H1 (cell line): ENCODE results near the gene FUT2. TPM values are rescaled to one million over a fixed set of nuclear protein-coding genes. Genes with fewer than 3 reads are reported as not detected.

ENCODE experiments used
- CTCF ChIA-PET: fragments of 300-600 bp; sonication (Branson Sonifier 250); formaldehyde crosslinking; loops from one replicate; lab custom pipeline; 2021; ENCODE audit not compliant: partially characterized antibody; lab: Charles Lee
- POLR2A ChIA-PET: fragments of 300-600 bp; sonication (Branson Sonifier 250); formaldehyde crosslinking; loops from one replicate; lab custom pipeline; 2021; ENCODE audit warnings: inconsistent platforms; ENCODE audit not compliant: partially characterized antibody; lab: Charles Lee
- DNase-seq, 2 experiments: peaks; one replicate each; pipeline versions ENCODE4 v3.0.0 to v3.0.0-alpha.2; 2010 to 2022; ENCODE audit warnings: low spot score in 2 of 2, low read depth in 1 of 2, mixed read lengths in 1 of 2
- FAIRE-seq: peaks from 2 replicates; lab custom pipeline; 2011; peaks lifted over from hg19 to GRCh38; lab: Jason Lieb, UNC
- H2AFZ ChIP-seq: 2 replicates; pipeline ENCODE4 v1.8.1; 2012; ENCODE audit warnings: low read length, inconsistent platforms
- H2AK5ac ChIP-seq: 2 replicates; pipeline ENCODE4 v1.6.1; 2013; ENCODE audit warnings: low read depth, low read length
- H2BK120ac ChIP-seq: replicated peaks from 2 replicates; pipeline ENCODE3; 2013; ENCODE audit warnings: low read depth, low read length, inconsistent platforms
- H2BK12ac ChIP-seq: 2 replicates; pipeline ENCODE4 v1.6.1; 2013; ENCODE audit warnings: low read depth, low read length
- H2BK15ac ChIP-seq: 2 replicates; pipeline ENCODE4 v1.6.1; 2013; ENCODE audit warnings: low read length
- H2BK20ac ChIP-seq: 2 replicates; pipeline ENCODE4 v1.6.1; 2013; ENCODE audit warnings: low read length
- H2BK5ac ChIP-seq: 2 replicates; pipeline ENCODE4 v1.6.1; 2013; ENCODE audit warnings: low read depth, low read length
- H3K14ac ChIP-seq: 2 replicates; pipeline ENCODE4 v1.6.1; 2013; ENCODE audit warnings: inconsistent platforms; ENCODE audit not compliant: insufficient read length
- H3K18ac ChIP-seq: 2 replicates; pipeline ENCODE4 v1.6.1; 2013; ENCODE audit warnings: low read length; ENCODE audit errors: extremely low read depth
- H3K23ac ChIP-seq: 2 replicates; pipeline ENCODE4 v1.6.1; 2013; ENCODE audit warnings: inconsistent platforms; ENCODE audit not compliant: insufficient read length
- H3K23me2 ChIP-seq: 2 replicates; pipeline ENCODE4 v1.6.1; 2013; ENCODE audit warnings: low read depth, low read length
- H3K27ac ChIP-seq: 2 replicates; pipeline ENCODE4 v1.6.1; 2011; ENCODE audit warnings: low read depth, low read length, inconsistent platforms
- H3K27me3 ChIP-seq, 4 experiments: replicated peaks in 1 of 4; 1 replicate in 1 of 4; 2 replicates in 3 of 4; pipeline versions ENCODE4 v1.6.1 to v1.8.1; 2011 to 2013; ENCODE audit warnings: low read length in 3 of 4, mild to moderate bottlenecking in 3 of 4, inconsistent platforms in 2 of 4, mixed read lengths in 2 of 4, moderate library complexity in 1 of 4; ENCODE audit not compliant: control insufficient read depth in 3 of 4, insufficient read depth in 3 of 4; ENCODE audit errors: extremely low read depth in 1 of 4
- H3K36me3 ChIP-seq, 4 experiments: 2 replicates each; pipeline versions ENCODE4 v1.6.1 to v1.8.1; 2011 to 2013; ENCODE audit warnings: mild to moderate bottlenecking in 4 of 4, low read length in 3 of 4, moderate library complexity in 2 of 4, control low read depth in 1 of 4, inconsistent platforms in 1 of 4; ENCODE audit not compliant: insufficient read depth in 4 of 4, control insufficient read depth in 2 of 4
- H3K4ac ChIP-seq: replicated peaks from 2 replicates; pipeline ENCODE3; 2013; ENCODE audit warnings: low read length, low read depth, mixed read lengths, inconsistent platforms; ENCODE audit not compliant: insufficient read length
- H3K4me1 ChIP-seq, 4 experiments: replicated peaks in 1 of 4; 1 replicate in 1 of 4; 2 replicates in 3 of 4; pipeline versions ENCODE4 v1.6.1 to v1.8.1; 2011 to 2013; ENCODE audit warnings: low read length in 3 of 4, inconsistent platforms in 2 of 4, mixed read lengths in 1 of 4; ENCODE audit not compliant: insufficient read depth in 4 of 4, control insufficient read depth in 3 of 4
- H3K4me2 ChIP-seq, 2 experiments: 2 replicates each; pipeline versions ENCODE4 v1.6.1 to v1.8.1; 2011 to 2013; ENCODE audit warnings: low read depth in 2 of 2, low read length in 2 of 2, control low read depth in 1 of 2, inconsistent platforms in 1 of 2, mild to moderate bottlenecking in 1 of 2; ENCODE audit not compliant: insufficient read depth in 1 of 2
- H3K4me3 ChIP-seq, 4 experiments: fragments of 200-600, 300-600 bp in 1 of 4; sonication (generic), shearing (Covaris generic), sonication (Bioruptor Twin) in 1 of 4; 2 replicates each; pipeline versions ENCODE4 v1.5.1 to v1.8.1; 2011 to 2016; ENCODE audit warnings: low read length in 4 of 4, low read depth in 3 of 4, control low read depth in 2 of 4, inconsistent platforms in 2 of 4, mild to moderate bottlenecking in 2 of 4, mixed read lengths in 1 of 4, moderate library complexity in 1 of 4; ENCODE audit not compliant: insufficient read depth in 2 of 4; ENCODE audit errors: extremely low read depth in 1 of 4
- H3K56ac ChIP-seq: replicated peaks from 2 replicates; pipeline ENCODE3; 2013; ENCODE audit warnings: low read depth, mild to moderate bottlenecking, mixed read lengths, low read length, inconsistent platforms; ENCODE audit not compliant: insufficient read length
- H3K79me1 ChIP-seq: 2 replicates; pipeline ENCODE4 v1.6.1; 2013; ENCODE audit warnings: low read depth, low read length, control low read depth
- H3K79me2 ChIP-seq, 2 experiments: 2 replicates each; pipeline versions ENCODE4 v1.6.1 to v1.8.1; 2012 to 2013; ENCODE audit warnings: low read length in 2 of 2, mild to moderate bottlenecking in 2 of 2, inconsistent platforms in 1 of 2; ENCODE audit not compliant: insufficient read depth in 2 of 2, control insufficient read depth in 1 of 2
- H3K9ac ChIP-seq, 4 experiments: replicated peaks in 1 of 4; 1 replicate in 1 of 4; 2 replicates in 3 of 4; pipeline versions ENCODE4 v1.6.1 to v1.8.1; 2011 to 2013; ENCODE audit warnings: low read depth in 3 of 4, low read length in 3 of 4, control low read depth in 2 of 4, mild to moderate bottlenecking in 2 of 4, moderate library complexity in 2 of 4, inconsistent platforms in 1 of 4; ENCODE audit errors: extremely low read depth in 1 of 4
- H3K9me3 ChIP-seq, 2 experiments: 2 replicates each; pipeline versions ENCODE4 v1.6.1 to v1.8.1; 2012 to 2013; ENCODE audit warnings: mild to moderate bottlenecking in 2 of 2, moderate library complexity in 2 of 2, control low read depth in 1 of 2, inconsistent platforms in 1 of 2, low read depth in 1 of 2, low read length in 1 of 2, mixed read lengths in 1 of 2; ENCODE audit not compliant: insufficient read depth in 2 of 2
- H4K20me1 ChIP-seq, 2 experiments: replicated peaks in 1 of 2; 2 replicates each; pipeline versions ENCODE3 to v1.8.1; 2011 to 2013; ENCODE audit warnings: inconsistent platforms in 2 of 2, low read length in 2 of 2, mild to moderate bottlenecking in 1 of 2; ENCODE audit not compliant: insufficient read depth in 2 of 2, control insufficient read depth in 1 of 2
- H4K5ac ChIP-seq: 2 replicates; pipeline ENCODE4 v1.6.1; 2013; ENCODE audit warnings: low read length, low read depth, mixed read lengths, inconsistent platforms; ENCODE audit not compliant: insufficient read length
- H4K8ac ChIP-seq: 2 replicates; pipeline ENCODE4 v1.8.0; 2013; ENCODE audit warnings: mild to moderate bottlenecking, moderate library complexity, low read length, inconsistent platforms; ENCODE audit not compliant: insufficient read depth; ENCODE audit errors: extremely low read depth
- H4K91ac ChIP-seq: replicated peaks from 2 replicates; pipeline ENCODE3; 2013; ENCODE audit warnings: low read length, mixed read lengths, inconsistent platforms; ENCODE audit not compliant: insufficient read length
- GABPA ChIP-seq: IDR thresholded peaks from 2 replicates; pipeline ENCODE4 v1.6.1; 2011; ENCODE audit warnings: mild to moderate bottlenecking, low read length, moderate library complexity, borderline replicate concordance; ENCODE audit not compliant: insufficient read depth
- KDM1A ChIP-seq: fragments of 200-600, 300-600 bp; sonication (generic); IDR thresholded peaks from 2 replicates; pipeline ENCODE4 v1.7.1; 2016; ENCODE audit warnings: mild to moderate bottlenecking, low read length, borderline replicate concordance
- NANOG ChIP-seq: IDR thresholded peaks from 2 replicates; pipeline ENCODE4 v1.6.1; 2011; ENCODE audit warnings: low read length, low read depth, mild to moderate bottlenecking, inconsistent platforms; ENCODE audit not compliant: insufficient read depth, poor library complexity, severe bottlenecking
- NRF1 ChIP-seq: IDR thresholded peaks from 2 replicates; pipeline ENCODE4 v1.6.1; 2011; ENCODE audit warnings: mild to moderate bottlenecking, low read depth, low read length, improper control_type of control experiment
- POLR2A ChIP-seq, 2 experiments: IDR thresholded peaks; 1 replicate in 1 of 2; 2 replicates in 1 of 2; pipeline ENCODE4 v1.6.1; 2011; ENCODE audit warnings: low read depth in 2 of 2, low read length in 2 of 2, mild to moderate bottlenecking in 2 of 2; ENCODE audit errors: control extremely low read depth in 1 of 2
- RBBP5 ChIP-seq: IDR thresholded peaks from 2 replicates; pipeline ENCODE4 v1.7.1; 2012; ENCODE audit warnings: low read depth, mild to moderate bottlenecking, inconsistent platforms, low read length, moderate library complexity, borderline replicate concordance
- SIN3A ChIP-seq, 2 experiments: IDR thresholded peaks in 1 of 2; conservative IDR thresholded peaks in 1 of 2; 2 replicates each; pipeline ENCODE4 v1.6.1; 2011 to 2012; ENCODE audit warnings: low read length in 2 of 2, improper control_type of control experiment in 1 of 2, low read depth in 1 of 2, mild to moderate bottlenecking in 1 of 2
- SP2 ChIP-seq: IDR thresholded peaks from 2 replicates; pipeline ENCODE4 v1.6.1; 2012; ENCODE audit warnings: mild to moderate bottlenecking, low read length, inconsistent platforms
- TEAD4 ChIP-seq: IDR thresholded peaks from 2 replicates; pipeline ENCODE4 v1.6.1; 2012; ENCODE audit warnings: low read depth, low read length, inconsistent platforms, mixed read lengths
- YY1 ChIP-seq: IDR thresholded peaks from 2 replicates; pipeline ENCODE4 v1.6.1; 2011; ENCODE audit warnings: low read depth, mild to moderate bottlenecking, low read length
- WGBS, 2 experiments: shearing (Covaris generic) in 1 of 2; methylation state at CpG; one replicate each; pipeline versions ENCODE4 v1.1.6 to v1.1.7; 2013 to 2015; ENCODE audit warnings: low lambda C conversion rate in 2 of 2, mixed read lengths in 2 of 2, inconsistent platforms in 1 of 2, low coverage in 1 of 2, missing lambda C conversion rate in 1 of 2; ENCODE audit not compliant: insufficient replicate concordance in 2 of 2, insufficient coverage in 1 of 2, insufficient read length in 1 of 2; ENCODE audit errors: extremely low coverage in 1 of 2, missing lambda C conversion rate in 1 of 2; 5-methylcytosine and 5-hydroxymethylcytosine counted together
- polyA plus RNA-seq, 7 experiments: library from polyadenylated mRNA; depleted of rRNA in 3 of 7; stranded (reverse) in 5 of 7; unstranded in 2 of 7; fragments of >200 nt in 5 of 7; fragments of 200-250 nt in 2 of 7; gene quantifications; 1 replicate in 5 of 7; 2 replicates in 1 of 7; 4 replicates in 1 of 7; pipeline versions ENCODE4 v1.2.1 to v1.2.3, GENCODE V29; 2011 to 2013; ENCODE audit warnings: missing spikeins in 2 of 7, mixed read lengths in 2 of 7
- total RNA-seq: library from RNA; stranded (reverse); fragmentation: NEBNext Ultra II Directional; extraction: Animal tissue kit (Norgen Biotek cat#: 25700); gene quantifications from 2 replicates; pipeline ENCODE4 v1.2.1, GENCODE V29; 2021

Gene FUT2
- total and polyA plus RNA-seq, 2 of the 8 experiments (the other 6 are each of a cell fraction or from before 2014, with no cell fraction given), result 5.0 to 5.6 TPM

DNA sequence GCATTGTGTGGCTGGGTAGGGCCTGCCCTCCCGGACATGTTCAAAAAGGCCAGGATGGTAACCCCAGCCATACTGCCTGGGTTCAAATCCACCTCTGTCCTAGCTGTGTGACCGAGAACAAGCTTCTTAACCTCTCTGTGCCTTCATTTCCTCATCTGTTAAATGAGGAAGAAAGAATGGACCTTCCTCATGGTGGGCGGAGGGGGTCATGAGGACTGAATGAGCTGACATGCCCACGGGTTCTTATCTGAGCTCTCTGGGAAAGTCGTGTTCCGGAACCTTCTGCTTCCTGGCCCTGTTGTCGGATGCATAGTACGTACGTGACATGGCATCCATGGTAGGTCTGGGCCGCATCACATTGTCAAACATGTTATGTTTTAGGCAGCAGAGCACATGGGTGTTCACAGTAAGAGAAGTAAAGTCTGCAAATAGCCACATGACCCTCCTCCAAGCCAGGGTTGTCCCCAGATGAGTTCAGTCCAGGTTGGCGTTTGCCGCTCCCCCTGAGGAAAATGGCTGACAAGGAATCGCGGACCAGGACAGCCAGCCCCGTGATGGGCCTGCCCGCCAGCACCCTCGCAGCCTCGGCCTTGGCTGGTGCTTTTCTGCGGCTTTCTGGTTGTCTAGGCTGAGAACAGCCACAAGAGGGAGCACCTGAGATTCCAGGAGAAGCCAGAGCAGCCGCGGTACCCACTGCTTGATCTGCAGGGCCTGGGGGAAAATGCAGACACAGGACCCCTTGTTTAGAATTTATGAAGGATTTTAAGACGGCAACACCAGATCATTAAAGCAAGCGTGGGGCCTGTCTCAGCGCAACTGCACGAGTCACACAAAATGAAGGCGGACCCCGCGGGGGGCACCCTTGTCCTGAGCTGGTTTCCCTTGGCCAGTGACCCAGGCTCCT is 20.6 kb upstream of the FUT2 start:
- Histone ChIP-seq H2BK12ac (peak overlapping the region; percentile 92; the same call in 1 of the 2 replicates), H3K9me3 (no peaks in the 10 kb centered on the region), H2AFZ (no peak overlapping the region), H3K4me3 (peak overlapping the region in 1 of 4 experiments; percentile 15; a peak in 1 of 8 replicates), H2BK20ac (peak overlapping the region; percentile 99; the same call in 1 of the 2 replicates), H3K18ac (peak overlapping the region; percentile 75), H2BK120ac (peak overlapping the region; percentile 74), H2BK5ac (peak overlapping the region; percentile 91; the same call in 1 of the 2 replicates), H3K56ac (peak overlapping the region; percentile 27), H2BK15ac (peak overlapping the region; percentile 29; the same call in 1 of the 2 replicates), H4K20me1 (no peaks in the 10 kb centered on the region), H4K91ac (peak overlapping the region; percentile 81), H3K23ac (no peak overlapping the region), H3K23me2 (peaks cover 12% of the 10 kb centered on the region; the same call in 1 of the 2 replicates), H3K27me3 (peaks cover 0 to 5% (median 3%) of the 10 kb centered on the region in 4 experiments; a peak in 2 of 7 replicates), H3K79me2 (no peaks in the 10 kb centered on the region), H3K4me2 (peak overlapping the region; percentile 18 to 36; a peak in 2 of 4 replicates), H4K8ac (peak overlapping the region; percentile 73), H3K14ac (no peak overlapping the region), H4K5ac (peak overlapping the region; percentile 0), H2AK5ac (peak overlapping the region; percentile 95; the same call in 1 of the 2 replicates), H3K4me1 (peaks cover 2 to 23% (median 19%) of the 10 kb centered on the region in 4 experiments), H3K4ac (peak overlapping the region; percentile 11), H3K36me3 (no peaks in the 10 kb centered on the region), H3K9ac (no peak overlapping the region), H3K79me1 (no peaks in the 10 kb centered on the region), H3K27ac (no peak overlapping the region)
- FAIRE-seq (peak; percentile 93), DNase-seq (peak in 1 of 2 experiments; percentile 90)
- ChIA-PET CTCF (interaction anchor here (0.6 to 5.8 kb wide), 46 partner anchors 9 to 385 kb away, joined by 3 to 59 read pairs (median 4); partner anchors contain the start of genes CA11 and FUT2), POLR2A (interaction anchor here (0.6 to 2.6 kb wide), 10 partner anchors 11 to 63 kb away, joined by 3 to 16 read pairs (median 4); partner anchors contain the start of gene FUT2)
- 42% methylated on average over 27 of the region's 28 CpGs; no CpG with 5 or more reads in 1 of the 2 experiments for WGBS, 2 experiments
- no peak for TF ChIP-seq POLR2A (IDR thresholded peaks at IDR 0.05; ENCODE audit: control extremely low read depth in 1 of 2, low read depth in 2 of 2, low read length in 2 of 2)
- peak; percentile 71; the same call in 1 of the 2 replicates for TF ChIP-seq GABPA
- TF ChIP-seq SIN3A (conservative IDR thresholded peaks at IDR 0.05 in 1 of 2, IDR thresholded peaks at IDR 0.05 in 1 of 2; ENCODE audit: low read depth in 1 of 2, low read length in 2 of 2), result peak in 1 of 2 experiments; percentile 46; a peak in 1 of 4 replicates
- TF ChIP-seq TEAD4, result peak; percentile 82
- TF ChIP-seq NRF1, result no peak
- TF ChIP-seq NANOG, result no peak
- TF ChIP-seq KDM1A, result peak; percentile 76; the same call in 1 of the 2 replicates
- no peak for TF ChIP-seq SP2
- peak; percentile 93 for TF ChIP-seq YY1
- TF ChIP-seq RBBP5, result 0 out of 2 replicates have a peak, but pooled peaks have one; percentile 60
